Measurements from ENCODE around the gene STX11. TPM values are rescaled to one million over a fixed set of nuclear protein-coding genes. Genes with fewer than 3 reads are reported as not detected.

The STX11 gene
- total RNA-seq, 1 experiment from 2014 or later, result 0.17 TPM

- no peak overlapping the region for H3K4me2 ChIP-seq
- H3K9me3 ChIP-seq (ENCODE audit: insufficient read depth, low read depth), result no peaks in the 10 kb centered on the region
- no peak overlapping the region for H2AFZ ChIP-seq
- TF ChIP-seq EZH2 (IDR thresholded peaks at IDR 0.05; ENCODE audit: low read depth) (no peak), CTCF (conservative IDR thresholded peaks at IDR 0.05) (no peak)
- no TSS peak for BruUV-seq (replicated peaks)
- CTCF ChIA-PET, result no interaction called here
- intact Hi-C loops (cut with micrococcal nuclease; ENCODE audit: unreplicated experiment), result no loop called here
- no peaks in the 10 kb centered on the region for H3F3A ChIP-seq (ENCODE audit: insufficient read depth, low read depth)
- DNase-seq, result no peak
- H3K27ac ChIP-seq, result no peak overlapping the region
- H4K20me1 ChIP-seq (ENCODE audit: insufficient read depth), result no peaks in the 10 kb centered on the region
- no peak overlapping the region for H3K4me3 ChIP-seq
- H3K9me2 ChIP-seq (ENCODE audit: insufficient read depth), result no peaks in the 10 kb centered on the region
- H3K79me2 ChIP-seq (ENCODE audit: low read depth), result no peaks in the 10 kb centered on the region
- 0 out of 2 replicates have a peak, but pooled peaks cover 1% of the 10 kb centered on the region for H3K4me1 ChIP-seq (replicated peaks; ENCODE audit: insufficient read depth)
- no peaks in the 10 kb centered on the region for H3K27me3 ChIP-seq (ENCODE audit: insufficient read depth, low read depth)
- POLR2A ChIA-PET (ENCODE audit: unreplicated experiment), result interaction anchor here (0.6 kb wide), 1 partner anchor 1348 kb away, joined by 4 read pairs; no protein-coding TSS in a partner anchor
- no peaks in the 10 kb centered on the region for H3K36me3 ChIP-seq (ENCODE audit: low read depth)
These were observed 39.8 kb downstream of the STX11 start for GRCh38 chr6:144190080-144190479.

GRCh38 chr6:144190593-144190992, 40.3 kb downstream of the STX11 start:
- no peaks in the 10 kb centered on the region for H3K9me3 ChIP-seq (ENCODE audit: insufficient read depth, low read depth)
- no peak overlapping the region for H3K27ac ChIP-seq
- CTCF ChIA-PET, result no interaction called here
- H2AFZ ChIP-seq, result no peak overlapping the region
- no peaks in the 10 kb centered on the region for H3F3A ChIP-seq (ENCODE audit: insufficient read depth, low read depth)
- H3K9me2 ChIP-seq (ENCODE audit: insufficient read depth), result no peaks in the 10 kb centered on the region
- BruUV-seq (replicated peaks), result no TSS peak
- no peak overlapping the region for H3K4me2 ChIP-seq
- DNase-seq, result no peak
- H3K79me2 ChIP-seq (ENCODE audit: low read depth), result no peaks in the 10 kb centered on the region
- no peak for TF ChIP-seq EZH2 (IDR thresholded peaks at IDR 0.05; ENCODE audit: low read depth)
- TF ChIP-seq CTCF (conservative IDR thresholded peaks at IDR 0.05), result no peak
- intact Hi-C loops (cut with micrococcal nuclease; ENCODE audit: unreplicated experiment), result no loop called here
- H3K4me3 ChIP-seq, result no peak overlapping the region
- POLR2A ChIA-PET (ENCODE audit: unreplicated experiment), result interaction anchor here (0.6 kb wide), 2 partner anchors 84 to 1348 kb away, joined by 4 read pairs; no protein-coding TSS in a partner anchor
- no peaks in the 10 kb centered on the region for H4K20me1 ChIP-seq (ENCODE audit: insufficient read depth)
- no peaks in the 10 kb centered on the region for H3K27me3 ChIP-seq (ENCODE audit: insufficient read depth, low read depth)
- 0 out of 2 replicates have a peak, but pooled peaks cover 6% of the 10 kb centered on the region for H3K4me1 ChIP-seq (replicated peaks; ENCODE audit: insufficient read depth)
- no peaks in the 10 kb centered on the region for H3K36me3 ChIP-seq (ENCODE audit: low read depth)

GRCh38 chr6:144193181-144193580, 42.9 kb downstream of the STX11 start:
- DNase-seq, result no peak
- Histone ChIP-seq H3K9me2 (ENCODE audit: insufficient read depth) (no peaks in the 10 kb centered on the region), H3F3A (ENCODE audit: insufficient read depth, low read depth) (no peaks in the 10 kb centered on the region), H3K79me2 (ENCODE audit: low read depth) (no peaks in the 10 kb centered on the region), H3K27ac (no peak overlapping the region), H3K4me2 (no peak overlapping the region), H3K4me1 (replicated peaks; ENCODE audit: insufficient read depth) (peaks cover 13% of the 10 kb centered on the region; the same call in 1 of the 2 replicates), H3K36me3 (ENCODE audit: low read depth) (no peaks in the 10 kb centered on the region), H3K9me3 (ENCODE audit: insufficient read depth, low read depth) (no peaks in the 10 kb centered on the region), H3K27me3 (ENCODE audit: insufficient read depth, low read depth) (no peaks in the 10 kb centered on the region), H3K4me3 (no peak overlapping the region), H2AFZ (no peak overlapping the region), H4K20me1 (ENCODE audit: insufficient read depth) (no peaks in the 10 kb centered on the region)
- intact Hi-C loops (cut with micrococcal nuclease; ENCODE audit: unreplicated experiment), result no loop called here
- CTCF ChIA-PET, result no interaction called here
- TF ChIP-seq EZH2 (IDR thresholded peaks at IDR 0.05; ENCODE audit: low read depth), result no peak
- no peak for TF ChIP-seq CTCF (conservative IDR thresholded peaks at IDR 0.05)
- POLR2A ChIA-PET (ENCODE audit: unreplicated experiment), result no interaction called here
- no TSS peak for BruUV-seq (replicated peaks)
